Chondrocyte (in vitro differentiated cells): Measurements from ENCODE around the gene SMCO3. TPM values are rescaled to one million over a fixed set of nuclear protein-coding genes. Genes with fewer than 3 reads are reported as not detected.
"Not testable (repeated sequence)": the region's sequence is repeated elsewhere in the genome, so short reads cannot be mapped to it uniquely, and the experiment has no call there.

Experiments
- DNase-seq: peaks from one replicate; pipeline ENCODE4 v3.0.0; 2021; ENCODE audit warnings: mixed read lengths, low spot score
- H3K27ac Mint-ChIP-seq: one replicate; pipeline ENCODE4 v1.8.0; 2021; ENCODE audit warnings: mild to moderate bottlenecking, moderate library complexity, mixed read lengths; ENCODE audit not compliant: unreplicated experiment
- H3K27me3 Mint-ChIP-seq: 2 replicates; pipeline ENCODE4 v1.8.0; 2021; ENCODE audit warnings: low read depth, mixed read lengths
- H3K36me3 Mint-ChIP-seq: 2 replicates; pipeline ENCODE4 v1.8.0; 2021; ENCODE audit warnings: low read depth, mixed read lengths
- H3K4me1 Mint-ChIP-seq: 2 replicates; pipeline ENCODE4 v1.8.0; 2021; ENCODE audit warnings: low read depth, mild to moderate bottlenecking, mixed read lengths
- H3K4me3 Mint-ChIP-seq: one replicate; pipeline ENCODE4 v1.8.0; 2021; ENCODE audit warnings: mild to moderate bottlenecking, moderate library complexity, mixed read lengths; ENCODE audit not compliant: unreplicated experiment
- H3K9me3 Mint-ChIP-seq: 2 replicates; pipeline ENCODE4 v1.8.0; 2021; ENCODE audit warnings: low read depth, mixed read lengths
- total RNA-seq: library from RNA; stranded (reverse); gene quantifications from 3 replicates; pipeline ENCODE4 v1.2.1, GENCODE V29; 2021
- TF ChIP-seq, protein P1 (sequence below): fragments of 200-600 bp; sonication (generic); IDR thresholded peaks from 2 replicates; pipeline ENCODE4 v1.5.0; 2021; ENCODE audit warnings: antibody characterized with exemption, mild to moderate bottlenecking, moderate library complexity

The SMCO3 gene
- total RNA-seq, 1 donor from 2014 or later: 0.17 TPM

DNA sequence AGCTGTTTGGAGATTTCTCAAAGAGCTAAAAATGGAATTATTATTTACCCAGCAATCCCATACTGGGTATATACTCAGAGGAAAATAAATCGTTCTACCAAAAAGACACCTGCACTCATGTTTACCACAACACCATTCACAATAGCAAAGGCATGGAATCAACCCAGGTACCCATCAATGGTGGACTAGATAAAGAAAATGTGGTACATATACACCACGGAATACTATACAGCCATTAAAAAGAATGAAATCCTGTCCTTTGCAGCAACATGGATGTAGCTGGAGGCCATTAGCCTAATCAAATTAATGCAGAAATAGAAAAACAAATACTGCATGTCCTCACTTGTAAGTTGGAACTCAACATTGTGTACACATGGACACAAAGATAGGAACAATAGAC lies 48.6 kb downstream of the SMCO3 start:
- Mint-ChIP-seq H3K27me3 (no peaks in the 10 kb centered on the region), H3K4me1 (peaks cover 32% of the 10 kb centered on the region), H3K9me3 (peaks cover 7% of the 10 kb centered on the region), H3K27ac (no peak overlapping the region), H3K4me3 (no peak overlapping the region), H3K36me3 (peaks cover 11% of the 10 kb centered on the region)
- no peak for DNase-seq
- TF ChIP-seq, protein P1, sequence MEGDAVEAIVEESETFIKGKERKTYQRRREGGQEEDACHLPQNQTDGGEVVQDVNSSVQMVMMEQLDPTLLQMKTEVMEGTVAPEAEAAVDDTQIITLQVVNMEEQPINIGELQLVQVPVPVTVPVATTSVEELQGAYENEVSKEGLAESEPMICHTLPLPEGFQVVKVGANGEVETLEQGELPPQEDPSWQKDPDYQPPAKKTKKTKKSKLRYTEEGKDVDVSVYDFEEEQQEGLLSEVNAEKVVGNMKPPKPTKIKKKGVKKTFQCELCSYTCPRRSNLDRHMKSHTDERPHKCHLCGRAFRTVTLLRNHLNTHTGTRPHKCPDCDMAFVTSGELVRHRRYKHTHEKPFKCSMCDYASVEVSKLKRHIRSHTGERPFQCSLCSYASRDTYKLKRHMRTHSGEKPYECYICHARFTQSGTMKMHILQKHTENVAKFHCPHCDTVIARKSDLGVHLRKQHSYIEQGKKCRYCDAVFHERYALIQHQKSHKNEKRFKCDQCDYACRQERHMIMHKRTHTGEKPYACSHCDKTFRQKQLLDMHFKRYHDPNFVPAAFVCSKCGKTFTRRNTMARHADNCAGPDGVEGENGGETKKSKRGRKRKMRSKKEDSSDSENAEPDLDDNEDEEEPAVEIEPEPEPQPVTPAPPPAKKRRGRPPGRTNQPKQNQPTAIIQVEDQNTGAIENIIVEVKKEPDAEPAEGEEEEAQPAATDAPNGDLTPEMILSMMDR: no peak

DNA sequence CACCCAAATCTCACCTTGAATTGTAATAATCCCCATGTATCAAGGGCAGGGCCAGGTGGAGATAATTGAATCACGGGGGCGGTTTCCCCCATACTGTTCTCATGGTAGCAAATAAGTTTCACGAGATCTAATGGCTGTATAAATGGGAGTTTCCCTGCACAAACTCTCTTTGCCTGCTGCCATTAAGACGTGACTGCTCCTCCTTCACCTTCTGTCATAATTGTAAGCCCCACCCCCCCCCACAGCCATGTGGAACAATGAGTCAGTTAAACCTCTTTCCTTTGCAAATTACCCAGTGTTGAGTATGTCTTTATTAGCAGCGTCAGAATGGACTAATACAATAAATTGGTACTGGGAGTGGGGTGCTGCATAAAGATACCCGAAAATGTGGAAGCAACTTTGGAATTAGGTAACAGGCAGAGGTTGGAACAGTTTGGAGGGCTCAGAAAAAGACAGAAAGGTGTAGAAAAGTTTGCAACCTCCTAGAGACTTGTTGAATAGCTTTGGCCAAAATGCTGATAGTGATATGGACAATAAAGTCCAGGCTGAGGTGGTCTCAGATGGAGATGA lies 54.2 kb downstream of the SMCO3 start:
- H3K27ac Mint-ChIP-seq, H3K27me3 Mint-ChIP-seq, H3K36me3 Mint-ChIP-seq, H3K9me3 Mint-ChIP-seq, DNase-seq, H3K4me3 Mint-ChIP-seq, H3K4me1 Mint-ChIP-seq: not testable (repeated sequence)

DNA sequence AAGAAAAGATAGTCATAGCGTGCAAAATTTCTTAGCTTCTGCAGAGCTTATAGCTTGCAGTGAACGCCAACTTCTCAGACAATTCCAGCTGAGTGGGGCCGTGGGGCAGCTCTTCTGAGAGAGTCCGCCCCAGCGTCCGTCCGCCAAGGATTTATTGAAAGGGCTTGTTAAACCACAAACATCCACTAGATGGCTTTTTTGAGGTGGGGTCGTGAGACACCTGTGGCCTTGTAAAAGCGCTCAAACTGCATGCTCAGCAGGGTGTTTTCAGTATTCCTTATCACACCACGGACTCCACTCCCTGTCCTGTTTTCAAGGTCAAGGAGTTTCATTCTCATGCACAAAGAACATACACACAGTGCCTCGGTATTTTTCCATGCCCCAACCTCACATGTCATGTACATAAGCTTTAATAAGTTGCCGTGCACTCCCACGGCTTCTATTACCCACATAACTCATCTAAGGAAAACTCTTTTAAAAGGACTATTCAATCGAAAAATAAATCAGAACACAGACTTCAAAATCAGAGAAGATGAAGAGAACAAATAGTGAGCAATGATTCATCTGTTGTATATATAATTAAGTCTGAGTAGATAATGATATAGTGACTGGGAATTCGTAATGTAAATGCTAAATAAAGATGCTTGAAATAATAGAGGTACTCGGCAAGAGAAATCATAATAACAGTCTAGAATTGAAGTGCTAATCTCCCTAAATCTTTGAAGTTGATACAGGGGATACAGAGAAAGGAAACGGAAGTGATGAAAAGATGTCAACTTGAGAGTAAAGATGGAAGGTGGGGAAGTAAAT lies 57.4 kb downstream of the SMCO3 start:
- Mint-ChIP-seq H3K27ac (no peak overlapping the region), H3K9me3 (peaks cover 9% of the 10 kb centered on the region), H3K36me3 (peaks cover 3% of the 10 kb centered on the region), H3K4me3 (no peak overlapping the region), H3K27me3 (no peaks in the 10 kb centered on the region), H3K4me1 (peaks cover 9% of the 10 kb centered on the region)
- TF ChIP-seq, protein P1: peak; percentile 76
- DNase-seq: no peak

Other genes with a start within 250 kb of the SMCO3 start
- 2.4 to 5.5 TPM (median 4.1 TPM) in 3 replicates for gene PLBD1, start 246.3 kb downstream of the SMCO3 start, total RNA-seq
- gene GUCY2C, start 117.6 kb downstream of the SMCO3 start, total RNA-seq: not detected in 3 replicates
- gene WBP11, start 10.7 kb downstream of the SMCO3 start, total RNA-seq: 46.2 to 55.5 TPM (median 51.1 TPM) in 3 replicates
- gene C12orf60, start 10.5 kb downstream of the SMCO3 start, total RNA-seq: 0.82 to 1.0 TPM (median 0.92 TPM) in 3 replicates
- gene ART4, start 29.3 kb upstream of the SMCO3 start, total RNA-seq: 0.17 to 0.37 TPM in 2 of 3 replicates, not detected in the other
- 158 to 215 TPM (median 213 TPM) in 3 replicates for gene MGP, start 71.7 kb upstream of the SMCO3 start, total RNA-seq
- 0.73 to 0.87 TPM (median 0.77 TPM) in 3 replicates for gene ERP27, start 124.4 kb upstream of the SMCO3 start, total RNA-seq
- 5.2 to 9.1 TPM (median 6.1 TPM) in 3 replicates for gene ARHGDIB, start 147.4 kb upstream of the SMCO3 start, total RNA-seq
- not detected in 3 replicates for gene PDE6H, start 158.9 kb upstream of the SMCO3 start, total RNA-seq